GM10248 (cell line): ENCODE data around the gene TDRD7.

Source experiments
- CTCF ChIA-PET: fragments of 300-600 bp; sonication (Branson Sonifier 250); formaldehyde crosslinking; extraction: SDS; loops from one replicate; lab custom pipeline; 2021; ENCODE audit warnings: antibody characterized with exemption; lab: Yijun Ruan, JAX
- POLR2A ChIA-PET: fragments of 350-650 bp; sonication (Branson Sonifier 250); formaldehyde crosslinking; extraction: SDS; loops from one replicate; lab custom pipeline; 2020; ENCODE audit warnings: antibody characterized with exemption; lab: Yijun Ruan, JAX
- DNase-seq: peaks from one replicate; pipeline ENCODE4 v3.0.0; 2012; ENCODE audit errors: extremely low spot score
- TF ChIP-seq, protein P1 (sequence below): IDR thresholded peaks from 2 replicates; pipeline ENCODE4 v1.5.1; 2012; ENCODE audit warnings: mild to moderate bottlenecking, low read depth; ENCODE audit errors: extremely low read depth, missing control alignments, control extremely low read depth

Gene TDRD7

DNA sequence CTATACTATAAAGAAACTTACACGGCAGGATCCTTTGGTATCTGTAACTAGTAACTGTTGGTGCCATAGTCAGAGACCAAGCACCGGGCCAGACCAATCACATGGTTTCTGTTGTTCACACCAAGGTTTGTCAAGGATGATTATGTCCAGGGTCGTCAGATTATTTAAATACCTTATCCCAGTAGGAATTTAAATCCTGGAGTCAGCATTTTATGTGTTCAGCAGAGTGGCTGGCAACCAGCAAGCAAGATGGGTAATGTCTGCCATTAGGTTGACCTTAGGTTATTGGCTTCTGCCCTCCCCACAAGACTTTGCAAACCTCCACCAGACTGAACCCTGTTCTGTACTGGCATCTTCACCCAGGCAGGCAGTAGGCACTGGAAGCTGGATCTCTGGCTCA, 50.3 kb downstream of the TDRD7 start:
- CTCF ChIA-PET, result interaction anchor here (0.9 to 4.2 kb wide), 11 partner anchors 8 to 439 kb away, joined by 3 to 32 read pairs (median 5); partner anchors contain the start of genes TDRD7 and TMOD1
- no peak for DNase-seq
- POLR2A ChIA-PET, result no interaction called here
- TF ChIP-seq, protein P1, sequence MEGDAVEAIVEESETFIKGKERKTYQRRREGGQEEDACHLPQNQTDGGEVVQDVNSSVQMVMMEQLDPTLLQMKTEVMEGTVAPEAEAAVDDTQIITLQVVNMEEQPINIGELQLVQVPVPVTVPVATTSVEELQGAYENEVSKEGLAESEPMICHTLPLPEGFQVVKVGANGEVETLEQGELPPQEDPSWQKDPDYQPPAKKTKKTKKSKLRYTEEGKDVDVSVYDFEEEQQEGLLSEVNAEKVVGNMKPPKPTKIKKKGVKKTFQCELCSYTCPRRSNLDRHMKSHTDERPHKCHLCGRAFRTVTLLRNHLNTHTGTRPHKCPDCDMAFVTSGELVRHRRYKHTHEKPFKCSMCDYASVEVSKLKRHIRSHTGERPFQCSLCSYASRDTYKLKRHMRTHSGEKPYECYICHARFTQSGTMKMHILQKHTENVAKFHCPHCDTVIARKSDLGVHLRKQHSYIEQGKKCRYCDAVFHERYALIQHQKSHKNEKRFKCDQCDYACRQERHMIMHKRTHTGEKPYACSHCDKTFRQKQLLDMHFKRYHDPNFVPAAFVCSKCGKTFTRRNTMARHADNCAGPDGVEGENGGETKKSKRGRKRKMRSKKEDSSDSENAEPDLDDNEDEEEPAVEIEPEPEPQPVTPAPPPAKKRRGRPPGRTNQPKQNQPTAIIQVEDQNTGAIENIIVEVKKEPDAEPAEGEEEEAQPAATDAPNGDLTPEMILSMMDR, result no peak

DNA sequence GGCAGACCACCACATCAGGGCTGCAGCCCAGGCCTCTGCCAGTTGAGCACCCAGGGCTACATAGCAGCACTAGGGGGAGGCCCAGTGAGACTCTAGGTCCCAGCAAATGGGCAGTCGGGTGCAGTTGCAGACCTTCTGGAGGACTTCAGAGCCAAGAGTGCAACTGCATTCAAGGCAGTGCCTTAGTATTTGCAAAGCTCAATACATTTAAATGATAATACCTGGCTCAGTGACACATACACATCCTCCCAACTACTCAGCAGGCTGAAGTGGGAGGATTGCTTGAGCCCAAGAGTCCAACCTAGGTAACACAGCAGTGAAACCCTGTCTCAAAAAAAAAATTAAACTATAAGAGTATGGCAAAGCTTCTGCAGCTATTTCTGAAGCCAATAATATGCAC, 51.0 kb downstream of the TDRD7 start:
- TF ChIP-seq, protein P1, result no peak
- CTCF ChIA-PET, result interaction anchor here (0.8 to 4.2 kb wide), 8 partner anchors 15 to 438 kb away, joined by 3 to 26 read pairs (median 4); partner anchors contain the start of gene TMOD1
- POLR2A ChIA-PET, result interaction anchor here (0.6 kb wide), 1 partner anchor 149 kb away, joined by 7 read pairs; no protein-coding TSS in a partner anchor
- no peak for DNase-seq

DNA sequence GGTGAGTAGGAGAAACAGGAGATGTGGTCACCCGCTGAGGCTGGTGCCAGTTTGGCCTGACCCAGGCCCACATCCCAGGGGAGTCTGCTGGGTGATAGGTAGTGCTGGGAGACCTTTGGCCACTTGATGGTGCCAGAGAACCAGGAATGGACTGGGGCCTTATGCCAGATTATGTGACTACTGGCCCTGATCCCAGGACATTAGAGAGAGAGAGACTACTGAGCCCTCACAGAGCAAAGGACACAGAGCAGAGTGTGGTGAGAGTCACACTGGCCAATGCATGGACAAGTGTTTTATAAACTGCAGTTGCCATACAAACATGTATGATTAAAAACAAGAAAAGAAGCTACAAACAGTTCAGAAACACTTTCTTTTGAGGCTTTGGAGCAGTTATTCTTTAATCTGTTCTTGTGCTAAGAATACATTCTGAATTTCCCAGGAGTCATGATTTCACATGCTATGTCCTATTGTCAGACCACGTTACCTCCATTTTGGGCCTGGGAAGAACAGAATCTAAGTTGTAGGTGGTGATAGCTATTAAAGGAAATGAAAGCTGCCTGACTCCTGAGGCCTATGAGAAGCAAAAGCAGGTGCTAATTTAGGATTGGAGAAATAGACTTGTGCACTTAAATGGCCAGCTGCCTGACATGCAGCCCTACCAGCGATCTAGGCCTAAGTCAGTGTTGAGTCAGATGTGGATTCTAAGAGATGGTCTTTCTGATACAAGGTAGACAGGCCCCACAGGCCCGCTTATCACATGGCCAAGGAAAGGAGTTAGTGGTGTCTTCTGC, 57.0 kb downstream of the TDRD7 start:
- DNase-seq, result peak; percentile 69
- CTCF ChIA-PET, result interaction anchor here (0.8 to 10.4 kb wide), 73 partner anchors 9 to 612 kb away, joined by 3 to 443 read pairs (median 5); partner anchors contain the start of genes NCBP1, TDRD7, TMOD1 and TSTD2
- POLR2A ChIA-PET, result interaction anchor here (0.6 to 1.3 kb wide), 2 partner anchors 130 to 178 kb away, joined by 3 to 5 read pairs; no protein-coding TSS in a partner anchor
- TF ChIP-seq, protein P1, result peak; percentile 92

DNA sequence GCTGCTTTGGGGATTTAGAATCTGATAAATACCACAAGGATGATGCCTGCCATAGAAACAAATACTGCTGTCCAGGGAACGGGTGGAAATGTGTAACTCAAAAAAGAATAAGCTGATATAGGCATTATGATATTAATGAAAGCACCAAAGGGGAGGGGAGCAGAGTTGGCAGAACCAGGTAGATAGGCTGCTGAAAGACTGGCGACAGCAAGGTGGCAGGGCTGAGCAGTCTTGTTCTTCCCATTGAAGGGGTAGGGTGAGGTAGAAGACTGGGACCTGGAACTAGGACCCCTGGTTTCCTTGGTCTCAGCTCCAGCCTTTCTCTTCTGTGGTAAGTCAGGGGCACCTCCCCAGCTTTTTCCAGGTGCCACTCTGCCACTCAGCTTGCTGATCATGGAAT, 58.2 kb downstream of the TDRD7 start:
- CTCF ChIA-PET, result interaction anchor here (1.1 to 10.4 kb wide), 32 partner anchors 10 to 613 kb away, joined by 3 to 443 read pairs (median 8); partner anchors contain the start of genes NCBP1, TMOD1, TSTD2 and XPA
- no peak for DNase-seq
- POLR2A ChIA-PET, result no interaction called here
- TF ChIP-seq, protein P1, result peak; percentile 39

DNA sequence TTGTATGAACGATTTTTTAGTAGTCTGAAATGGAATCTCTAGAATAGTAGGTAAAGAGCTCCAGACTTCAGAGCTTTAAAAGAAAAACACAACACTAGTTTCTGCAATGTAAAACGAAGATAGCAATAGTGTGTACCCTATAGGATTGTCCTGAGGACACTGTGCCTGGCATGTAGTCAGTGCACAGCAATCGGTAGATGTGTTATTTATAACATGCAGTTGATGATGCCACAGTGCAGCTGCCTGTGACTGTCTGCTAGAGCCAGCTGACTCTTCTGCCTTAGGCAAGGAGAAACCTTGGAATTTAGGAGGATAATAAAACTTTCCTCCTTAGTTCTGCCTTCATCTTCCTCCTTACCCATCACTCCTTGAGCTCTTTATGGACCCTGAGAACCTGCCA, 61.8 kb downstream of the TDRD7 start:
- POLR2A ChIA-PET, result no interaction called here
- CTCF ChIA-PET, result interaction anchor here (0.8 to 10.4 kb wide), 12 partner anchors 9 to 167 kb away, joined by 3 to 443 read pairs (median 4); partner anchors contain the start of genes TDRD7 and TMOD1
- TF ChIP-seq, protein P1, result no peak
- no peak for DNase-seq

DNA sequence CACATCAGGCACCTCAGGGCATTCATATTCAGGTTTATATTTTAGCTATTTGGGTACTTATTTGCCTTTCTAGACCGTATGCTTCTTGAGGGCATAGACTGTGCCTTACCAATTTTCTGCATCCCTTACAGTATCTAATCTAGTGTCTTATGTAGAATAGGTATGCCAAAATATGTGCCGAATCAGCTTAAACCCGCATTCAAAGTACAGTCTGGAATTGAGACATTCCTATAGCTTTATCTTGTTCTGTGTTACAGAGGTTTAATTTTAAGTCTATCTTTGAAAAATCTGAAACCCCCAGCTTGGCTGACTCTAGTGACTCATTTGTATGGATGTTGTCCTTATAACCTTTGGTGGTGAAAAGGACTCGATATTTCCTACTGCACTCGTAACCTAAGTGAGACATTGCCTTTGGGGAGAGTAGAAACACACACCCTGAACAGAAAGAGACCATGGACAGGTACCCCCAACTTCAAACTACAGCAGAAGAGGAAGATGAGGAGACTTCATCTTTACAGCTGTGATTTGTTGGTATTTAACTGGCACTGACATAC, 62.6 kb downstream of the TDRD7 start:
- CTCF ChIA-PET, result interaction anchor here (0.8 to 10.4 kb wide), 8 partner anchors 11 to 166 kb away, joined by 3 to 443 read pairs (median 10); partner anchors contain the start of genes TDRD7 and TMOD1
- TF ChIP-seq, protein P1, result no peak
- POLR2A ChIA-PET, result no interaction called here
- no peak for DNase-seq
